HepG2 (cell line): ENCODE data around the gene EMC1. TPM values are rescaled to one million over a fixed set of nuclear protein-coding genes. Genes with fewer than 3 reads are reported as not detected.

ENCODE experiments used
- ATF5 ChIP-seq: sonication (generic); formaldehyde crosslinking; IDR thresholded peaks from 2 replicates; pipeline ENCODE4 v1.4.0; 2020; ENCODE audit warnings: mild to moderate bottlenecking, low read depth, missing genetic modification reagents
- BHLHE40 ChIP-seq: IDR thresholded peaks from 2 replicates; pipeline ENCODE4 v1.6.1; 2011; ENCODE audit warnings: low read length, improper control_type of control experiment
- CHD2 ChIP-seq: IDR thresholded peaks from 2 replicates; pipeline ENCODE4 v1.6.1; 2011; ENCODE audit warnings: low read depth, low read length, improper control_type of control experiment
- EEA1 ChIP-seq: sonication (generic); formaldehyde crosslinking; IDR thresholded peaks from 2 replicates; pipeline ENCODE4 v1.5.1; 2020; ENCODE audit warnings: mild to moderate bottlenecking, missing genetic modification reagents, borderline replicate concordance
- ELF1 ChIP-seq: sonication (generic); formaldehyde crosslinking; IDR thresholded peaks from 2 replicates; pipeline ENCODE4 v1.4.0; 2020; ENCODE audit warnings: missing genetic modification reagents
- FIP1L1 ChIP-seq: fragments of 200-400 bp; formaldehyde crosslinking; IDR thresholded peaks from 2 replicates; pipeline ENCODE4 v1.6.1; 2018; ENCODE audit warnings: low read depth, mild to moderate bottlenecking, low read length, moderate library complexity, borderline replicate concordance; ENCODE audit not compliant: insufficient read depth
- MIXL1 ChIP-seq: IDR thresholded peaks from 2 replicates; pipeline ENCODE4 v1.6.1; 2016
- SATB2 ChIP-seq: sonication (generic); formaldehyde crosslinking; IDR thresholded peaks from 2 replicates; pipeline ENCODE4 v1.5.0; 2020; ENCODE audit warnings: missing genetic modification reagents
- SMARCE1 ChIP-seq: fragments of 450-650 bp; IDR thresholded peaks from 2 replicates; pipeline ENCODE4 v1.6.1; 2017; ENCODE audit warnings: borderline replicate concordance
- THAP8 ChIP-seq: sonication (generic); formaldehyde crosslinking; IDR thresholded peaks from 2 replicates; pipeline ENCODE4 v1.5.1; 2020; ENCODE audit warnings: missing genetic modification reagents, mild to moderate bottlenecking, borderline replicate concordance
- YY1 ChIP-seq: IDR thresholded peaks from 2 replicates; pipeline ENCODE4 v1.6.1; 2011; ENCODE audit warnings: low read length, low read depth, moderate library complexity, mild to moderate bottlenecking; ENCODE audit not compliant: insufficient read depth, insufficient replicate concordance
- ZBTB40 ChIP-seq, 2 experiments: fragments of 450-650 bp in 1 of 2; sonication (generic) in 1 of 2; formaldehyde crosslinking in 1 of 2; IDR thresholded peaks; 2 replicates each; pipeline versions ENCODE4 v1.6.1 to v1.8.0; 2016 to 2022; ENCODE audit warnings: antibody characterized with exemption in 1 of 2, mild to moderate bottlenecking in 1 of 2, missing genetic modification reagents in 1 of 2
- ZC3H13 ChIP-seq: sonication (generic); formaldehyde crosslinking; IDR thresholded peaks from 2 replicates; pipeline ENCODE4 v1.8.1; 2023; ENCODE audit warnings: mild to moderate bottlenecking, missing genetic modification reagents, moderate library complexity
- ZNF816 ChIP-seq: sonication (generic); formaldehyde crosslinking; IDR thresholded peaks from 2 replicates; pipeline ENCODE4 v1.8.0; 2022; ENCODE audit warnings: missing genetic modification reagents, mild to moderate bottlenecking, borderline replicate concordance
- ZNF891 ChIP-seq: sonication (generic); formaldehyde crosslinking; IDR thresholded peaks from 2 replicates; pipeline ENCODE4 v1.5.0; 2020; ENCODE audit warnings: mild to moderate bottlenecking, missing genetic modification reagents
- polyA plus RNA-seq, 8 experiments: library from polyadenylated mRNA; depleted of rRNA in 3 of 8; stranded (reverse) in 7 of 8; unstranded in 1 of 8; fragments of >200 nt; fragmentation: Illumina TruSeq in 4 of 8; extraction: Trizol in 4 of 8; gene quantifications; 2 replicates each; pipeline versions ENCODE4 v1.2.1 to v1.2.3, GENCODE V29; 2011 to 2016; ENCODE audit warnings: low read depth in 4 of 8, missing spikeins in 1 of 8, mixed read lengths in 1 of 8; ENCODE audit not compliant: insufficient read depth in 1 of 8
- total RNA-seq, 5 experiments: library from RNA; depleted of rRNA; stranded (reverse); fragments of >200 nt; fragmentation: Illumina TruSeq; extraction: Trizol; gene quantifications; 2 replicates each; pipeline ENCODE4 v1.2.3, GENCODE V29; 2016; ENCODE audit warnings: low read depth in 1 of 5

Gene EMC1
- total and polyA plus RNA-seq, 2 of the 13 experiments (the other 11 are each of a cell fraction or from before 2014, with no cell fraction given): 38.0 to 61.3 TPM

GRCh38 chr1:19209439-19209989, 41.8 kb downstream of the EMC1 start (continued):
- TF ChIP-seq YY1 (no peak), ZBTB40 (IDR thresholded peaks at IDR 0.05) (no peak), ZBTB40 (CRISPR knock-in tag; IDR thresholded peaks at IDR 0.05) (0 out of 2 replicates have a peak, but pooled peaks have one; percentile 8), SMARCE1 (no peak), CHD2 (no peak), EEA1 (CRISPR knock-in tag) (no peak), ZNF816 (no peak), THAP8 (CRISPR knock-in tag) (no peak), ZNF891 (CRISPR knock-in tag) (no peak), ZC3H13 (CRISPR knock-in tag) (no peak), ELF1 (CRISPR knock-in tag) (no peak), SATB2 (CRISPR knock-in tag) (no peak), ATF5 (CRISPR knock-in tag) (0 out of 2 replicates have a peak, but pooled peaks have one; percentile 50), FIP1L1 (no peak), MIXL1 (no peak), BHLHE40 (0 out of 2 replicates have a peak, but pooled peaks have one; percentile 10)
